Measurements from ENCODE around the gene EXOC4.
"Not testable (repeated sequence)": the region's sequence is repeated elsewhere in the genome, so short reads cannot be mapped to it uniquely, and the experiment has no call there.

The EXOC4 gene

DNA sequence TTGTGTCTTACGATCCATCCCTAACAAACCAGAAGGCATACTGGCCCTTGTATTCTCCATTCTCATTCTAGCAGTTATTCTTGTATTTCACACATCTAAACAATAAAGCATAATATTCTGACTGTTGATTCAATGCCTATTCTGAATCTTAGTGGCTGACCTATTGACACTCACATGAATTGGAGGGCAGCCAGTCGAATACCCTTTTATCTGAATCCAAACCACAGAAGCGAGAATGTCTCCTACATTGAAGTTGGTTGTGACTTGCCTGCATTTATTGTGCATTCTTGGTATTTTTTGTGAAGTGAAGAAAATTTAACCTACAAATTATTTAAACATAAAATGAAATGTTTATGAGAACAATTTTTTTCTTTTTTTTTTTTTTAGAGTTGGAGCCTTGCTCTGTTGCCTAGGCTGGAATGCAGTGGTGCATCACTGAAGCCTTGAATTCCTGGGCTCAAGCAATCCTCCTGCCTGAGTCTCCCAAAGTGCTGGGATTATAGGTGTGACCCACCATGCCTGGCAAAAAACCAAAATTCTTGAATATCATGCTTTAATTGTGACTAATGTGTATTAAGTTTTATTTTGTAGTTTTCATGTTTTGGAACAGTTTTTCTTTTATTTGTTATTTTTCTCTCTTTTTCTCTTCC, 22.7 kb downstream of the EXOC4 start:
- DNase-seq, result no peak

GRCh38 chr7:133278975-133279374, 26.1 kb downstream of the EXOC4 start:
- DNase-seq, result not testable (repeated sequence)

GRCh38 chr7:133282094-133282493, 29.2 kb downstream of the EXOC4 start:
- DNase-seq, result no peak

DNA sequence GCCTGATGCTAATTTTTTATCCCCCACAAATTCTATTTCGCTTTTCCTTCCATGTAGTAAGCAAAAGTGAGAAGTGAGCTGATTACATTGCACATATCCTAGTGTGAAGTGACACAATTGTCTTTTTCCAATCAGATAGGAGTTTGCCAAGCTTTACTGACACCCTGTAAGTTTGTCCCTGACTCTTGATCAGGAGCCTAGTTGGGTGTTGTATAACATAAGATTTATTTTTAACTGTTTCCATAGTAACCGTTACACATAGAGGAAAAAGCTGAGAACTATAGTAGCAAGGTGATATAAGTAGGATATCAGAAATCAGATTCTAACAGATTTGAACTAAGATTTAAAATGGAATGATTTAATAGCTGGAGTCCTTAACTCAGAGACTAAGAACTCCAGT, 31.2 kb downstream of the EXOC4 start:
- no peak for DNase-seq

DNA sequence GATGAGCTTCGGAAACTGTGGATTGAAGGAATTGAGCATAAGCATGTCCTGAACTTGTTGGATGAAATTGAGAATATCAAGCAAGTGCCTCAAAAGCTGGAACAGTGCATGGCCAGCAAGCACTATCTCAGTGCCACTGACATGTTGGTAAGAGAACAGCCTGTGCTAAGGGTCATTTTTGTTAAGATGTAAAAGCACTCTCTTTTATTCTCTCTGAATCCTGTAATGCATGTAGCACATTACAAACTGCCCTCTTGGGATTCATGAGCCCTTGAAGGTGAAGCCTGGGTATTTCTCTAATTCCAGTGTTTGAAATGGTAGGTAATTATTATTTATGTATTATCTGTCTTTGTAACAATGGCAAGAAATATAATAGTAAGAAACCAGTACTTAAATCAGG, 36.1 kb downstream of the EXOC4 start:
- no peak for DNase-seq

GRCh38 chr7:133290041-133290440, 37.2 kb downstream of the EXOC4 start:
- DNase-seq, result no peak

GRCh38 chr7:133290676-133291333, 37.9 kb downstream of the EXOC4 start:
- DNase-seq, result peak; percentile 15

DNA sequence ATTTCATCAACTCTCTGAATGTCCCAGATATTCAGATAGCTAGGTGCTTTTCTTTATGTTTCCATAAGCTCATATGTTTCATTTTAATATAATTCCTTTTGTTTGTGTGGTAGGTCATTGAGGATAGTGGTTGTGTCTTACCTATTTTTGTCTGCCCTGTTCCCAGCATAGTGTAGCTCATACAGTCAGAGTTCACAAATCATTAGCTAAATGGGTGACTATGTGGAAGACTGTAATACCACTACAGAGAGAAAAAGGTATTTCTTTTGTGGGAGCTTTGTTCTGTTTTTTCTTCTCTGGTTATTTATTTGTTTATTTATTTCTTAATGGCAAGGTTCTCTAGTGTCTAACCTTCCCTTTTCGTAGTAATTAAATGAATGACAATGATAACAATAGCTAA, 39.8 kb downstream of the EXOC4 start:
- no peak for DNase-seq

DNA sequence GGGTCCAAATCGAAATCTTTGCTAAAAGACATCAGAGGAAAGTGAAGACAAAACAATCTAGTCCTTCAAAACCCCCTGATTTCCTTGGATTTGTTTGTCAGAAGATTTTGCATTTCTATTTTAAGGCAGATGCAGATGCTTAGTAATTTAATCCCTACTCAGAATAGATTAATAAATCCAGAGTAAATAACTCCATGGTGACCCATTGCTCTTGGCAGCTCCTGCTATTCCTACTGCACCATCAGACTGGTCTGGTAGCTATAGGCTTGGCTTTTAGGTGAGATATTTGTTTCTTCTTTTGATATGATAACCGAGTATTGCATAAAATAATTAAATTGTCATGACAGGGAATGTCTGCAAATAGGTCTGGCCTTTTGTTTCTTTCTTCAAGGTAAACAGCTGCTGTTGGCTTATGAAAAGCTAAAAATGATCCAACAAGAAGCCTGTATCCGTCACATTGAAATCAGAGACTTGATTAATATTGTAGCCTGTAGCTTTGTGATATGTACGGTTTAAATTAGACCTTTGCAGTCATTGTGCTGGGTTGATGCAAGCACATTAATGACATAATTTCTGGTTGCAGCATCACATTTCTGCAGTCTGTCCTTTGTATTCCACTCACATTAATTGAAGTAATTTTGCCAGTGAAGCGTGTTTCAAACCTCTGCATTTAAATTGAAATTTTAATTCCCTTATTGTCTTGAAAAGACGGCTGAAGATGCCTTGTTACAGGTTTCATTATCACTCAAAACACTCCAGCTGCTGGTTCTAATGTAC, 40.7 kb downstream of the EXOC4 start:
- no peak for DNase-seq

- no peak for DNase-seq
Observed at GRCh38 chr7:133294234-133294633, 41.4 kb downstream of the EXOC4 start.

GRCh38 chr7:133295484-133295883, 42.6 kb downstream of the EXOC4 start:
- no peak for DNase-seq

DNA sequence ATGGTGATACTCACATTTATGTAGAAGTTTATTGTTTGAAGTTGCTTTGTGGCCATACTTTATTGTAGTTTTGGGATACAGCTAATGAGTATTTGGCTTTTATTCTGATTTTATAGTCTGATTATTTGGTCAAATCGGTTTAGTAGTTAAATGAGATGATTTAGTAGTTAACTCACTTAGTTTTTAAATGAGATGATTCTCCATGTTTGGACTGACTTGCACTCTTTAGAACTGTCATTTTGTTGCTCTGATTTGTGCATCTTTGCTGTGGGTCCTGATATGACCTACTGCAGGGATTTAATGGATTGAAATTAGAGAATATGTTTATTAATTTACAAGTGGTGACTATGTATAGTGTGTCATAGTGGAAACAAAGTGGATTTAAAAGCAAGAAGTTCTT, 44.2 kb downstream of the EXOC4 start:
- DNase-seq, result no peak

DNA sequence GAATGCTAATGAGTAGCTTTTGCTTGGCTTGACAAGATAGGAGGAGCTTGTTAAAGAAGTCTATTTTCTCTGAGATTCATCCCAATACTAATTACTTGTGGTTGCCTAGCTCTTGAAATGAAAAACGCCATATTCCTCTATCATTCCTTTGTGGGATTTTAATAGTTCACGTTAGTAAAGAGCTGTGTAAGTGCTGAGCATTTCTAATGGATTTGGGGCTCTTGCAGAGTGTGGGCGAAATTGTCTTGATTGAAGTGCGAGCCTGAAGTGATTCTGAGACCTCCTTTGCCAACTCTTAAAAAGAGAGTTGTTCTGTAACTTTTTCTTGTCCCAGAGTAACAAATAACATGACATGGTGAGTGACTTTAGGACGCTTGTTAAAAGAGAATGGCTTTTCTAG, 45.2 kb downstream of the EXOC4 start:
- DNase-seq, result no peak

DNA sequence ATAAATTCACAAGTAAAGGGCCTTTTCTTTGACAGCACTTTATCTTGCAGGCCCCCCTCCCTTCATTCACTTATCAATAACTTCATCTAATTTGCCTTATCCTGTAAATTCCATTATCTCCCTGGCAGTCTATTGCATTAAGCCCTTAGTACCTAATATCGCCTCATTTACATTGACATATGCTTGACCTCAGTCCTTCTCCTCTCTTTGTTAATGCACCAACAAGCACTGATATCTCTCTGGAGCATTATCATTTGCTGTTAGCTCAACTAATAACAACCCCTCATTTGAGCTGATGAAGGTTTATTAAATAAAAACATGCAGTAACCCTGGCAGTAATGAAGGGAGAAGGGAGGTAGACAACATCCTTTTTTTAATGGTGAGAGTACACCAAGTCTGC, 46.8 kb downstream of the EXOC4 start:
- DNase-seq, result no peak

GRCh38 chr7:133300088-133300487, 47.2 kb downstream of the EXOC4 start:
- DNase-seq, result no peak

DNA sequence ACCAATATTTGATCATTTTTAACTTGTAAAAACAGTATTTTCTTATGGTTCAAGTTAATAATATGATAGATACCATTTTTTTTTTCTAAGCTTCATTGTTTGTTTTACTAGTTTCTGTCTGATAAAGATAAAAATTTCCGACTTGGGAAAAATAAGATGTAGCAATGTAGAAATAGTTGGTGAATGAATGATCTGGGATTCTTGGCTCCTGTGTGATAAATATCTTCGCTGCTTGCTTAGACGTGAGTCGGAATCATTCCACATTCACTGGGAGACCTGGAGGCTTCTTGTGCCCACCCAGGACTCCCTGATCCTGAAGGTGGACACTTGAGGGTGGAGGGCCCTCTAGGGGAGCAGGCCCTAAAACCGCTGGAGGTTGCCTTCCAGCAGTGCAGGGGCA, 47.9 kb downstream of the EXOC4 start:
- DNase-seq, result no peak

DNA sequence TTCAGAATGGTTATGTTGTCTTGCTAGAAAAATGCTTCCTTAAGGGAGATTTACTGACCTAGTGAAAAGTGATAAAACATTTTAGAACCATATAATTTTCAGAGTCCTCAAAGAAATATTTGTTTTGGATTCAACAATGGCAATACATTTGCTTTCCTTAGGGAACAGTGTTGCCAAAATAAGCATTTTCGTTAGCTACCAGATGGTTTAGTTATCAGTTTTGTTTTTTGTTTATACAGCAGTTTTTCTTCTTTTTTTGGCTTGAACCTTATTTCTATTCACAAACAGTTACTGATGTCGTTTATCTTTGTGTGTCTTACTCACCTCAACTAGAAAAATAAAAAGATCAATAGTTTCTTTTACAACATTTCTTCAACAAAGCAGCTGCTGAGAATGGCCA, 48.6 kb downstream of the EXOC4 start:
- DNase-seq, result no peak

GRCh38 chr7:133303372-133303771, 50.5 kb downstream of the EXOC4 start:
- no peak for DNase-seq

DNA sequence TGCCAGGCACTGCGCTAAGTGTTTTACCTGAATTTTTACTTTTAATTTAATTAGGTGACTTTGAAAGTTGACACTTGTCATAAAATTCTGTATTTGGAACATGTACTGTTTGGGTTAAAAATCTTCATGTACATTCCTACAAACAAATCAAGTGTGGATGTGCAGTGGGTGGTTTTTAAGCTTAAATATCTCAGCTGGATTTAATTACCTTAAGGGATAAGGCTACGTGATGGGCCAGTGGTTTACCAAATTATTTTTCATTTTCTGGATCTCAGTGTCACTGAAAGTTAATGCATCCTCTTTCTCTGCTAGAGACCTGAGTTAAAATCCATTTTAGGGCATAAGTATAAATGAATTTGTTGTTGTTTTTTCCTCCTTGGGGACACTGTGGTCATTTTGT, 51.1 kb downstream of the EXOC4 start:
- DNase-seq, result no peak

GRCh38 chr7:133309333-133309732, 56.5 kb downstream of the EXOC4 start:
- DNase-seq, result no peak

DNA sequence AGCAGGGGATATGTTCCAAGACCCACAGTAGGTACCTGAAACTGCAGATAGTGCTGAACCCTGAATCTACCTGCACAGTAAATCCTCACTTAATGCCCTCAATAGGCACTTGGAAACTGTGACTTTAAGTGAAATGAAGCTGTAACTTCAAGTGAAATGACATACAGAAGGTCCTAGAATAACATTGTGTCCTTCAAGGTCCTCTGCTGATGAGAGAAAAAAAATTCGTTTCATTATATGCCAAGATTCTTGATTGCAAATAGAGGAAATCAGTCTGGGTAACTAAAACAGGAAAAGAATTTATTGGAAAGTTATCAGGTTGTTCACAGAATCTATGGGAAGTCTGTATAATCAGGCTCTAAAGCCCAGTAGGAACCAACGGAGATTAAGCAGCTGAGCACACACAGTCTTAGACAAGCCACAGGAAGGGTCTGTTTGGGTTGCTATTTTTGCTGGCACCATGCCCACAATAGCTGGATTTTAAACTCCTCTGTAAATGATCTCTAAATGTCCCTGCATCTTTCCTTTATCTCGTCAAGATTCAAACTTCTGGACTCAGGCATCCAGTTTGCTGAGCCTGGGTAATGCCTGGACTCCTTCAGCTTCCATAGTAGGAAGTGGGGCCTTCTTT, 57.5 kb downstream of the EXOC4 start:
- no peak for DNase-seq

DNA sequence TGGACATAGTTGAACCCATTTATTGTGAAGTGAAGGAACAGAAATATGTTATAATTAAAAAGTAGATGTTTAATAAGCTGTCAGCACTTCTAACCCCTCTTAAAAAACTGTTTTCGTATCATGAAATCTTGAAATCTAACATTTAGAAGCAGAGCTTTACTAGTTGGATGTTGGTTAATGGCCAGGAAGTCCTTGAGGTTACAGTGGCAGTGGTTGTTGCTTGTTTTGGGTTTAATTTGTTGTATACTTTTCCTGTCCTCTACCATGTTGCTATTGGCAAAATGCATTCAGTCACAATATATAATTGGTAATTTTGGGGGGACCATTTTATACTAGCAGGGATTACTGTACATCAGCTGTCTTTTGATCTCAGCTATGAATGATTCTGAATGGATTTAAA, 60.7 kb downstream of the EXOC4 start:
- DNase-seq, result no peak

DNA sequence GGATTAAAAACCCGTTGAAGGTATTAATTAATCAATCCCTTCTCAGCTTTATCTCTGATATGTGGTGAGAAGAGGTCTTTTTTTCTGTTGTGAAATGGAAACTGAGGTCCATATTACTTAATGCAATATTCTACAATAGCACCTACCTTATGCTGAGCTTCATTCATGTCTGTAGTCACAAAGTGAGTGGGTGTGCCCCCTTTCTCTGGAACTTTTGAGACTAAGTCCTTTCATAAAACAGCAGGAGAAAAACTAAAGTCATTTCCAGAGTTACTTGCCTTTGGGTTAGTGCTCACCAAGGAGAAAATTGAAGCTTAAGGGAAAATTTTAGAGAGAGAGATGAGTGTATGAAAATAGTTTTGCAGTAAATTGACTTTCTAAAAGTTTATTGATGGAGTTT, 61.2 kb downstream of the EXOC4 start:
- no peak for DNase-seq

All from activated naive CD4-positive, alpha-beta T cell treated with Interleukin-2 at 50 U/mL for 16 hours (primary cell).